ENCODE measurements around the gene UTS2B. TPM values are rescaled to one million over a fixed set of nuclear protein-coding genes. Genes with fewer than 3 reads are reported as not detected.
A peak's percentile ranks its signal among the peaks of the same experiment; 100 is the strongest.

UTS2B gene
- total and polyA plus RNA-seq, 4 donors = 0.10 to 0.76 TPM; not detected in 2

GRCh38 chr3:191314109-191314728 lies 16.1 kb downstream of the UTS2B start:
- TF ChIP-seq RXRA (IDR thresholded peaks at IDR 0.05) (peak; percentile 55 to 69), HNF4G (IDR thresholded peaks at IDR 0.05) (peak; percentile 48), JUND (IDR thresholded peaks at IDR 0.05) (no peak), ZBTB33 (IDR thresholded peaks at IDR 0.05) (peak; percentile 46), YY1 (IDR thresholded peaks at IDR 0.05) (peak; percentile 43), SP1 (IDR thresholded peaks at IDR 0.05) (peak; percentile 58), MAX (IDR thresholded peaks at IDR 0.05) (peak; percentile 49), TAF1 (conservative IDR thresholded peaks at IDR 0.05) (no peak), HNF4A (conservative IDR thresholded peaks at IDR 0.05) (peak; percentile 88 to 89), GABPA (IDR thresholded peaks at IDR 0.05 in 1 of 2, conservative IDR thresholded peaks at IDR 0.05 in 1 of 2) (no peak), ATF3 (IDR thresholded peaks at IDR 0.05) (no peak), REST (IDR thresholded peaks at IDR 0.05) (peak; percentile 44), RAD21 (IDR thresholded peaks at IDR 0.05) (peak; percentile 35 to 39)
- Histone ChIP-seq H3K27ac (ENCODE audit: low read depth in 1 of 2, low read length in 2 of 2) (no peak overlapping the region), H3K9me3 (ENCODE audit: control insufficient read depth in 4 of 4, low read length in 3 of 4) (no peaks in the 10 kb centered on the region), H3K4me3 (ENCODE audit: low read depth in 1 of 3, low read length in 3 of 3) (no peak overlapping the region), H3K9ac (ENCODE audit: low read depth in 1 of 2, low read length in 2 of 2) (no peak overlapping the region), H3K4me1 (ENCODE audit: control insufficient read depth in 4 of 4, insufficient read depth in 4 of 4, low read length in 3 of 4) (peaks cover 0 to 8% (median 4%) of the 10 kb centered on the region in 4 donors), H3K36me3 (ENCODE audit: control insufficient read depth in 4 of 4, insufficient read depth in 3 of 4, low read depth in 1 of 4, low read length in 3 of 4) (no peaks in the 10 kb centered on the region), H3K27me3 (ENCODE audit: control insufficient read depth in 4 of 4, insufficient read depth in 4 of 4, low read length in 3 of 4) (no peaks in the 10 kb centered on the region)
- 74% methylated on average over 5 of the region's 5 CpGs for WGBS
- DNase-seq (ENCODE audit: low spot score) = no peak

GRCh38 chr3:191313296-191313695 lies 17.0 kb downstream of the UTS2B start:
- H3K9me3 ChIP-seq (ENCODE audit: control insufficient read depth in 4 of 4, low read length in 3 of 4) = no peaks in the 10 kb centered on the region
- H3K4me3 ChIP-seq (ENCODE audit: low read depth in 1 of 3, low read length in 3 of 3) = no peak overlapping the region
- no peak for DNase-seq (ENCODE audit: low spot score)
- WGBS = 90% methylated on average over 2 of the region's 2 CpGs
- no peaks in the 10 kb centered on the region for H3K27me3 ChIP-seq (ENCODE audit: control insufficient read depth in 4 of 4, insufficient read depth in 4 of 4, low read length in 3 of 4)
- peaks cover 0 to 8% (median 4%) of the 10 kb centered on the region in 4 donors for H3K4me1 ChIP-seq (ENCODE audit: control insufficient read depth in 4 of 4, insufficient read depth in 4 of 4, low read length in 3 of 4)
- no peak overlapping the region for H3K27ac ChIP-seq (ENCODE audit: low read depth in 1 of 2, low read length in 2 of 2)
- H3K9ac ChIP-seq (ENCODE audit: low read depth in 1 of 2, low read length in 2 of 2) = no peak overlapping the region
- no peaks in the 10 kb centered on the region for H3K36me3 ChIP-seq (ENCODE audit: control insufficient read depth in 4 of 4, insufficient read depth in 3 of 4, low read depth in 1 of 4, low read length in 3 of 4)
- TF ChIP-seq JUND (IDR thresholded peaks at IDR 0.05) = no peak
- TF ChIP-seq SP1 (IDR thresholded peaks at IDR 0.05) = no peak
- no peak for TF ChIP-seq REST (IDR thresholded peaks at IDR 0.05)
- TF ChIP-seq CTCF (IDR thresholded peaks at IDR 0.05; ENCODE audit: low read depth, low read length, missing input control) = no peak
- no peak for TF ChIP-seq RAD21 (IDR thresholded peaks at IDR 0.05)
- TF ChIP-seq NR2F2 (IDR thresholded peaks at IDR 0.05) = no peak

All from liver (tissue), 9 donors.